ENCODE results near the gene PDGFC. TPM values are rescaled to one million over a fixed set of nuclear protein-coding genes. Genes with fewer than 3 reads are reported as not detected.
A peak's percentile ranks its signal among the peaks of the same experiment; 100 is the strongest.

The PDGFC gene
- total RNA-seq, 2 donors from 2014 or later = 19.1 to 21.8 TPM

GRCh38 chr4:156931267-156931666 is 40.3 kb downstream of the PDGFC start:
- DNase-seq (peak; percentile 32 to 60 (median 45)), ATAC-seq (peak; percentile 80)
- Histone ChIP-seq H3K4me3 (no peak overlapping the region), H3K36me3 (replicated peaks in 1 of 2; ENCODE audit: insufficient read depth in 1 of 2, low read depth in 2 of 2) (no peaks in the 10 kb centered on the region), H3K27me3 (no peaks in the 10 kb centered on the region), H3K9me3 (no peaks in the 10 kb centered on the region), H3K27ac (peak overlapping the region in 3 of 4 donors; percentile 33 to 65 (median 61)), H3K4me1 (peaks cover 24% of the 10 kb centered on the region)
- 23 to 24% methylated on average over 2 of the region's 2 CpGs for WGBS, 2 donors
- TF ChIP-seq POLR2A (IDR thresholded peaks at IDR 0.05) = no peak
- no peak for TF ChIP-seq CTCF (IDR thresholded peaks at IDR 0.05)
- intact Hi-C loops (cut with DNase I) = no loop called here

GRCh38 chr4:156929386-156930105 is 42.1 kb downstream of the PDGFC start:
- Histone ChIP-seq H3K4me3 (no peak overlapping the region), H3K4me1 (peaks cover 31% of the 10 kb centered on the region), H3K36me3 (replicated peaks in 1 of 2; ENCODE audit: insufficient read depth in 1 of 2, low read depth in 2 of 2) (no peaks in the 10 kb centered on the region), H3K9me3 (no peaks in the 10 kb centered on the region), H3K27me3 (no peaks in the 10 kb centered on the region), H3K27ac (no peak overlapping the region)
- DNase-seq (no peak), ATAC-seq (no peak)
- intact Hi-C loops (cut with DNase I) = no loop called here
- 72 to 84% methylated on average over 3 of the region's 3 CpGs for WGBS, 2 donors
- TF ChIP-seq CTCF (IDR thresholded peaks at IDR 0.05) (no peak), POLR2A (IDR thresholded peaks at IDR 0.05) (no peak)

- no peak for ATAC-seq
- H3K36me3 ChIP-seq (replicated peaks in 1 of 2; ENCODE audit: insufficient read depth in 1 of 2, low read depth in 2 of 2) = no peaks in the 10 kb centered on the region
- intact Hi-C loops (cut with DNase I) = no loop called here
- no peak overlapping the region for H3K4me3 ChIP-seq
- no peaks in the 10 kb centered on the region for H3K27me3 ChIP-seq
- no peak for DNase-seq
- no peaks in the 10 kb centered on the region for H3K9me3 ChIP-seq
- no peak for TF ChIP-seq POLR2A (IDR thresholded peaks at IDR 0.05)
- no peak for TF ChIP-seq CTCF (IDR thresholded peaks at IDR 0.05)
- no peak overlapping the region for H3K27ac ChIP-seq
- peaks cover 7% of the 10 kb centered on the region for H3K4me1 ChIP-seq
Measured at GRCh38 chr4:156924774-156925315, 46.8 kb downstream of the PDGFC start.

- Histone ChIP-seq H3K4me1 (peaks cover 7% of the 10 kb centered on the region), H3K27ac (no peak overlapping the region), H3K27me3 (no peaks in the 10 kb centered on the region), H3K36me3 (replicated peaks in 1 of 2; ENCODE audit: insufficient read depth in 1 of 2, low read depth in 2 of 2) (no peaks in the 10 kb centered on the region), H3K9me3 (no peaks in the 10 kb centered on the region), H3K4me3 (no peak overlapping the region)
- intact Hi-C loops (cut with DNase I) = no loop called here
- DNase-seq (no peak), ATAC-seq (no peak)
- TF ChIP-seq POLR2A (IDR thresholded peaks at IDR 0.05) = no peak
- 45 to 60% methylated on average over 1 of the region's 1 CpG for WGBS, 2 donors
Measured at GRCh38 chr4:156923525-156923924, 48.1 kb downstream of the PDGFC start.

GRCh38 chr4:156915221-156915620 is 56.4 kb downstream of the PDGFC start:
- TF ChIP-seq POLR2A (IDR thresholded peaks at IDR 0.05) (no peak), CTCF (IDR thresholded peaks at IDR 0.05) (no peak)
- 92 to 96% methylated on average over 2 of the region's 2 CpGs for WGBS, 2 donors
- H3K36me3 ChIP-seq (replicated peaks in 1 of 2; ENCODE audit: insufficient read depth in 1 of 2, low read depth in 2 of 2) = no peaks in the 10 kb centered on the region
- intact Hi-C loops (cut with DNase I) = no loop called here
- no peak for DNase-seq
- H3K9me3 ChIP-seq = no peaks in the 10 kb centered on the region
- no peaks in the 10 kb centered on the region for H3K4me1 ChIP-seq
- ATAC-seq = no peak
- H3K4me3 ChIP-seq = no peak overlapping the region
- no peak overlapping the region for H3K27ac ChIP-seq
- H3K27me3 ChIP-seq = no peaks in the 10 kb centered on the region
